Prostate gland (tissue), 2 donors: Measurements from ENCODE around the gene PIK3CA. TPM values are rescaled to one million over a fixed set of nuclear protein-coding genes. Genes with fewer than 3 reads are reported as not detected.

Experiments
- DNase-seq: peaks from one replicate; pipeline ENCODE4 v3.0.0-alpha.2; 2019; ENCODE audit warnings: low spot score
- H3K27ac ChIP-seq, 2 donors: fragments of 200-600 bp; sonication (generic); 2 replicates each; pipeline ENCODE4 v1.5.1; 2017 to 2019
- H3K27me3 ChIP-seq: fragments of 200-600 bp; sonication (generic); replicated peaks from 2 replicates; pipeline ENCODE4 v1.5.1; 2019; ENCODE audit not compliant: insufficient read depth
- H3K36me3 ChIP-seq, 2 donors: fragments of 200-600 bp; sonication (generic); 1 replicate in 1 of 2; 2 replicates in 1 of 2; pipeline versions ENCODE4 v1.5.1 to v1.8.1; 2017 to 2019
- H3K4me1 ChIP-seq: fragments of 200-600 bp; sonication (generic); replicated peaks from 2 replicates; pipeline ENCODE4 v1.5.1; 2019
- H3K4me3 ChIP-seq, 2 donors: fragments of 200-600 bp; sonication (generic); 2 replicates each; pipeline ENCODE4 v1.5.1; 2017 to 2019
- H3K9me3 ChIP-seq: fragments of 200-600 bp; sonication (generic); 2 replicates; pipeline ENCODE4 v1.5.1; 2017
- CTCF ChIP-seq, 4 experiments: fragments of 200-600 bp in 2 of 4; fragments of 450-650 bp in 2 of 4; sonication (generic) in 2 of 4; IDR thresholded peaks; 1 replicate in 3 of 4; 2 replicates in 1 of 4; pipeline ENCODE4 v1.5.1; 2016 to 2019; ENCODE audit warnings: antibody characterized with exemption in 4 of 4, mild to moderate bottlenecking in 2 of 4, moderate library complexity in 2 of 4
- POLR2A ChIP-seq: fragments of 450-650 bp; IDR thresholded peaks from one replicate; pipeline ENCODE4 v1.6.1; 2016; ENCODE audit warnings: antibody characterized with exemption, mild to moderate bottlenecking
- POLR2AphosphoS5 ChIP-seq: sonication (generic); formaldehyde crosslinking; IDR thresholded peaks from one replicate; pipeline ENCODE4 v1.6.1; 2017; ENCODE audit warnings: antibody characterized with exemption
- WGBS: methylation state at CpG from one replicate; pipeline ENCODE4 v1.1.5; 2018; 5-methylcytosine and 5-hydroxymethylcytosine counted together
- intact Hi-C: fragments of 100-400 bp; cut with DNase I; formaldehyde crosslinking; loops from one replicate; pipeline ENCODE4 v1.14.2; 2022
- total RNA-seq, 2 donors: library from RNA; depleted of rRNA; stranded (reverse); fragments of >200 nt; gene quantifications; one replicate each; pipeline ENCODE4 v1.1.0, GENCODE V29; 2016

Gene PIK3CA
- 10 to 100 TPM; 10.2 to 21.9 TPM for total RNA-seq

DNA sequence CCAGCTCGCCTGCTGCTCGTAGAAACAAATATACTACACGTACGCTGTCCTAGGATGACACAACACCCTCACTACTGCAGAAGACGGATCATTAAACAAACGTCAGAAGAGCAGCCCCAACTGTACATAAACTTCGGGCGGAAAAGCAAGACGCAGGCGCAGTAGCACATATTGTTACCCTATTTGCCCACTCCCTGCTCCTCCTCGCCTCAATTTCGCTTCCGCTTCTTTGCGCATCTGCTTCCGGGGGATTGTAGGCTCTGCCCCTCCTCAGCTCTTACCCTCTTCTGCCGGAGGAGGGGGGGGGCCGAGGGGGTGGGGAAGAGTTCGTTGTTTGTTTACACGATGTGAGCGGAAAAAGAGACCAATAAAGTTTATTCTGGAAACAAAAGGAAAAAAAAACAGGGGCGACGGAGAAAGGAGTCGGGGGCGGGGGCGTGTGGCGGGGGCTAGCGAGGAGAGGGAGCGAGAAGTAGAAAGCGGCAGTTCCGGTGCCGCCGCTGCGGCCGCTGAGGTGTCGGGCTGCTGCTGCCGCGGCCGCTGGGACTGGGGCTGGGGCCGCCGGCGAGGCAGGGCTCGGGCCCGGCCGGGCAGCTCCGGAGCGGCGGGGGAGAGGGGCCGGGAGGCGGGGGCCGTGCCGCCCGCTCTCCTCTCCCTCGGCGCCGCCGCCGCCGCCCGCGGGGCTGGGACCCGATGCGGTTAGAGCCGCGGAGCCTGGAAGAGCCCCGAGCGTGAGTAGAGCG is at the start of gene PIK3CA:
PIK3CA (plus strand) TSS at position 485 of the 743 bp plus-strand sequence. CDS start 50,469 bp downstream, outside the sequence.
- H3K4me1 ChIP-seq = no peaks in the 10 kb centered on the region
- intact Hi-C loops = loop anchor here (2.0 to 5.0 kb wide), 4 partner anchors 34 to 175 kb away; partner anchors contain the start of gene ZNF639
- peak; percentile 97 for DNase-seq
- H3K36me3 ChIP-seq = no peaks in the 10 kb centered on the region
- peak within 1 kb of the TSS; percentile 92 to 98 for H3K4me3 ChIP-seq
- no peaks in the 10 kb centered on the region for H3K9me3 ChIP-seq
- no peaks in the 10 kb centered on the region for H3K27me3 ChIP-seq
- peak within 1 kb of the TSS; percentile 99 for H3K27ac ChIP-seq
- WGBS = under 1% methylated on average over 65 of the region's 67 CpGs
- TF ChIP-seq POLR2A (peak; percentile 64), CTCF (IDR thresholded peaks at IDR 0.05) (no peak), POLR2AphosphoS5 (peak; percentile 94)

GRCh38 chr3:179098388-179099077 is 49.6 kb upstream of the PIK3CA start:
- WGBS = 65% methylated on average over 7 of the region's 7 CpGs
- DNase-seq = no peak
- H3K27ac ChIP-seq = no peak overlapping the region
- no peaks in the 10 kb centered on the region for H3K36me3 ChIP-seq
- intact Hi-C loops = no loop called here
- H3K4me3 ChIP-seq = no peak overlapping the region
- no peaks in the 10 kb centered on the region for H3K9me3 ChIP-seq
- no peaks in the 10 kb centered on the region for H3K27me3 ChIP-seq
- TF ChIP-seq POLR2AphosphoS5 (no peak), CTCF (IDR thresholded peaks at IDR 0.05) (no peak), POLR2A (no peak)
- H3K4me1 ChIP-seq = no peaks in the 10 kb centered on the region

DNA sequence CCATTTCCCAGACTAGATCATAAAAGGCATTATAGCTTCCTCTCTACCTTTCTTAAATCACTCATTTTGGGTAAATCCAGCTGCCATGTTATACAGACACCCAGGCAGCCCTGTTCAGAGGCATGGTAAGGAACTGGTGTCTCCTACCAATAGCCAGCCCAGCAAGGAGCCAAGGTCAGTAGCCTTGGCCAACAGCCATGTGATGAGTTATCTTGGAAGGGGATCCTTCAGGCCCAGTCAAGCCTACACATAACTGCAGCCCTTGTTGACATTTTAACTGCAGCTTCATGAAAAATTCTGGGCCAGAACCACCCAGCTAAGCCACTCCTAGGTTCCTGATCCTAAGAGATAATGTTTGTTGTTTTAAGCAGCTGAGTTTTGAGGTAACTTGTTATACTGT is 47.5 kb upstream of the PIK3CA start:
- intact Hi-C loops = loop anchor here (10.0 kb wide), 1 partner anchor 86 kb away; no protein-coding TSS in a partner anchor
- H3K27ac ChIP-seq = no peak overlapping the region
- no peak overlapping the region for H3K4me3 ChIP-seq
- H3K9me3 ChIP-seq = no peaks in the 10 kb centered on the region
- no peaks in the 10 kb centered on the region for H3K27me3 ChIP-seq
- H3K4me1 ChIP-seq = no peaks in the 10 kb centered on the region
- no peaks in the 10 kb centered on the region for H3K36me3 ChIP-seq
- TF ChIP-seq POLR2AphosphoS5 (no peak), POLR2A (no peak), CTCF (IDR thresholded peaks at IDR 0.05) (no peak)
- no peak for DNase-seq

DNA sequence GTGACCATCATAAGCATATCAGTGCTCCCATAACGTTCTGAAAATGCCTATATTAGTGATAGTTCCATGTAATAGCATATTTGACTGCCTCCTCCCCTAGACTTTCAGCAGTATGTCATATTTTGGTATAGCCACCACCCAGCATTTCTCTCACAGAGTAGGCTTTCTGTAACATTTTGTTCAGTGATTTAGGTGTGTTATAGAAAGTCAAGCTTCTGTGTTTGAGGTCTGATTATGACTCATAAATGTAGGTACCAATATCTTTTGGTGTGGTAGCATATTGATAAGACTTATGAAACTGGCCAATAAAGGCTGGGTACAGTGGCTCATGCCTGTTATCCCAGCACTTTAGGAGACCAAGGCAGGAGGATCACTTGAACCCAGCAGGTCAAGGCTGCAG is 42.3 kb upstream of the PIK3CA start:
- Histone ChIP-seq H3K27ac (no peak overlapping the region), H3K27me3 (no peaks in the 10 kb centered on the region), H3K9me3 (no peaks in the 10 kb centered on the region), H3K36me3 (no peaks in the 10 kb centered on the region), H3K4me3 (no peak overlapping the region), H3K4me1 (no peaks in the 10 kb centered on the region)
- TF ChIP-seq POLR2A (no peak), CTCF (IDR thresholded peaks at IDR 0.05) (no peak), POLR2AphosphoS5 (no peak)
- WGBS = 39% methylated on average over 1 of the region's 1 CpG
- intact Hi-C loops = loop anchor here (5.0 to 10.0 kb wide), 2 partner anchors 91 to 211 kb away; no protein-coding TSS in a partner anchor
- DNase-seq = no peak
